Measurements from ENCODE around the gene KCNT1. TPM values are rescaled to one million over a fixed set of nuclear protein-coding genes. Genes with fewer than 3 reads are reported as not detected.

KCNT1 gene
- total RNA-seq, 2 experiments from 2014 or later, result 0.11 to 0.22 TPM

- H3K27ac Mint-ChIP-seq, result no peak overlapping the region
- intact Hi-C loops (cut with DNase I, micrococcal nuclease), result no loop called here
- no peaks in the 10 kb centered on the region for H3K4me1 ChIP-seq (ENCODE audit: insufficient read depth, low read length)
- no peaks in the 10 kb centered on the region for H3K27me3 ChIP-seq (ENCODE audit: control insufficient read depth in 1 of 2, insufficient read depth in 2 of 2, low read length in 2 of 2)
- peaks cover 55% of the 10 kb centered on the region for H3K36me3 Mint-ChIP-seq (ENCODE audit: low read depth)
- H3K36me3 ChIP-seq (ENCODE audit: insufficient read depth, low read length), result peaks cover 27% of the 10 kb centered on the region
- H3K9me3 Mint-ChIP-seq, result no peaks in the 10 kb centered on the region
- H3K4me3 Mint-ChIP-seq, result no peak overlapping the region
- CTCF ChIA-PET, result no interaction called here
- DNase-seq (no peak), ATAC-seq (ENCODE audit: poor library complexity) (no peak)
- no peaks in the 10 kb centered on the region for H3K27me3 Mint-ChIP-seq
- no peaks in the 10 kb centered on the region for H3K4me1 Mint-ChIP-seq (ENCODE audit: low read depth)
- no peak for TF ChIP-seq CTCF (IDR thresholded peaks at IDR 0.05)
- no peak overlapping the region for H3K27ac ChIP-seq (ENCODE audit: low read depth in 1 of 2, low read length in 2 of 2)
- H3K4me3 ChIP-seq (ENCODE audit: low read length), result no peak overlapping the region
- H3K9me3 ChIP-seq (ENCODE audit: control insufficient read depth in 1 of 2, insufficient read depth in 1 of 2, low read length in 2 of 2), result peaks cover 0 to 5% of the 10 kb centered on the region in 2 experiments
- POLR2A ChIA-PET, result no interaction called here
These were observed 107.2 kb downstream of the KCNT1 start for GRCh38 chr9:135809166-135809565.

- ChIA-PET CTCF (no interaction called here), POLR2A (no interaction called here)
- intact Hi-C loops (cut with DNase I, micrococcal nuclease), result no loop called here
- Mint-ChIP-seq H3K9me3 (no peaks in the 10 kb centered on the region), H3K4me3 (no peak overlapping the region), H3K27me3 (no peaks in the 10 kb centered on the region), H3K4me1 (ENCODE audit: low read depth) (no peaks in the 10 kb centered on the region), H3K27ac (no peak overlapping the region), H3K36me3 (ENCODE audit: low read depth) (peaks cover 73% of the 10 kb centered on the region)
- Histone ChIP-seq H3K27ac (ENCODE audit: low read depth in 1 of 2, low read length in 2 of 2) (no peak overlapping the region), H3K9me3 (ENCODE audit: control insufficient read depth in 1 of 2, insufficient read depth in 1 of 2, low read length in 2 of 2) (peaks cover 0 to 5% of the 10 kb centered on the region in 2 experiments), H3K36me3 (ENCODE audit: insufficient read depth, low read length) (peaks cover 46% of the 10 kb centered on the region), H3K27me3 (ENCODE audit: control insufficient read depth in 1 of 2, insufficient read depth in 2 of 2, low read length in 2 of 2) (no peaks in the 10 kb centered on the region), H3K4me3 (ENCODE audit: low read length) (no peak overlapping the region), H3K4me1 (ENCODE audit: insufficient read depth, low read length) (no peaks in the 10 kb centered on the region)
- DNase-seq (no peak), ATAC-seq (ENCODE audit: poor library complexity) (no peak)
- no peak for TF ChIP-seq CTCF (IDR thresholded peaks at IDR 0.05)
These were observed 109.0 kb downstream of the KCNT1 start for GRCh38 chr9:135810806-135811575.

- Mint-ChIP-seq H3K27me3 (no peaks in the 10 kb centered on the region), H3K4me3 (no peak overlapping the region), H3K27ac (no peak overlapping the region), H3K36me3 (ENCODE audit: low read depth) (peaks cover 80% of the 10 kb centered on the region), H3K9me3 (no peaks in the 10 kb centered on the region), H3K4me1 (ENCODE audit: low read depth) (no peaks in the 10 kb centered on the region)
- Histone ChIP-seq H3K9me3 (ENCODE audit: control insufficient read depth in 1 of 2, insufficient read depth in 1 of 2, low read length in 2 of 2) (peaks cover 0 to 5% of the 10 kb centered on the region in 2 experiments), H3K4me3 (ENCODE audit: low read length) (no peak overlapping the region), H3K4me1 (ENCODE audit: insufficient read depth, low read length) (no peaks in the 10 kb centered on the region), H3K36me3 (ENCODE audit: insufficient read depth, low read length) (peaks cover 54% of the 10 kb centered on the region), H3K27me3 (ENCODE audit: control insufficient read depth in 1 of 2, insufficient read depth in 2 of 2, low read length in 2 of 2) (no peaks in the 10 kb centered on the region), H3K27ac (ENCODE audit: low read depth in 1 of 2, low read length in 2 of 2) (no peak overlapping the region)
- POLR2A ChIA-PET, result no interaction called here
- intact Hi-C loops (cut with DNase I, micrococcal nuclease), result no loop called here
- ATAC-seq (ENCODE audit: poor library complexity), result no peak
- CTCF ChIA-PET, result no interaction called here
- no peak for DNase-seq
- TF ChIP-seq CTCF (IDR thresholded peaks at IDR 0.05), result no peak
These were observed 109.8 kb downstream of the KCNT1 start for GRCh38 chr9:135811801-135812200.

All from CD4-positive, alpha-beta T cell (primary cell).